HepG2 (cell line): Measurements from ENCODE around the gene SMAD7. TPM values are rescaled to one million over a fixed set of nuclear protein-coding genes. Genes with fewer than 3 reads are reported as not detected.

ENCODE experiments used
- ATAC-seq: fragments of 200-7000 bp; cut with Tn5 transposase; 3 replicates; pipeline ENCODE4 v1.9.1; 2020; ENCODE audit warnings: mild to moderate bottlenecking, moderate library complexity
- BruUV-seq: library from RNA; stranded (reverse); fragments of 400-500 nt; replicated peaks from 2 replicates; lab custom pipeline; 2021; lab: Mats Ljungman, UMichigan
- CTCF ChIA-PET: fragments of 300-600 bp; formaldehyde crosslinking; extraction: SDS; loops from one replicate; lab custom pipeline; 2021; ENCODE audit warnings: low total read pairs, inconsistent platforms, low intra/inter-chr PET ratio; lab: Yijun Ruan, JAX
- POLR2A ChIA-PET: fragments of 350-600 bp; sonication (Branson Sonifier 250); formaldehyde crosslinking; loops from one replicate; lab custom pipeline; 2020; ENCODE audit warnings: antibody characterized with exemption, inconsistent platforms; lab: Yijun Ruan, JAX
- DNase-seq: peaks from one replicate; pipeline ENCODE4 v3.0.0-alpha.2; 2015; ENCODE audit warnings: low spot score
- FAIRE-seq: peaks from 3 replicates; lab custom pipeline; 2011; peaks lifted over from hg19 to GRCh38; lab: Jason Lieb, UNC
- H2AFZ ChIP-seq: one replicate; pipeline ENCODE4 v1.6.1; 2011; ENCODE audit warnings: low read length, inconsistent platforms
- H3K27ac ChIP-seq: fragments of 300-600 bp; 3 replicates; pipeline ENCODE4 v1.8.0; 2011; ENCODE audit warnings: mixed run types, mild to moderate bottlenecking, mixed read lengths, low read length, inconsistent platforms; ENCODE audit not compliant: insufficient read depth; ENCODE audit errors: extremely low read length
- H3K27me3 ChIP-seq, 2 experiments: fragments of 200-600 bp in 1 of 2; 2 replicates in 1 of 2; 3 replicates in 1 of 2; pipeline versions ENCODE4 v1.6.0 to v1.8.0; 2011; ENCODE audit warnings: low read length in 2 of 2, mild to moderate bottlenecking in 2 of 2, moderate library complexity in 2 of 2, inconsistent platforms in 1 of 2; ENCODE audit not compliant: insufficient read depth in 2 of 2, control insufficient read depth in 1 of 2
- H3K36me3 ChIP-seq, 2 experiments: fragments of 200-600 bp in 1 of 2; replicated peaks in 1 of 2; 2 replicates in 1 of 2; 3 replicates in 1 of 2; pipeline versions ENCODE4 v1.5.1 to v1.8.0; 2011; ENCODE audit warnings: low read length in 2 of 2, inconsistent platforms in 1 of 2; ENCODE audit not compliant: insufficient read depth in 2 of 2, control insufficient read depth in 1 of 2
- H3K4me1 ChIP-seq: 2 replicates; pipeline ENCODE4 v1.5.1; 2012; ENCODE audit warnings: low read length, inconsistent platforms; ENCODE audit not compliant: insufficient read depth
- H3K4me2 ChIP-seq: 2 replicates; pipeline ENCODE4 v1.6.0; 2011; ENCODE audit warnings: low read depth, low read length, inconsistent platforms
- H3K4me3 ChIP-seq, 3 experiments: fragments of 200-600 bp in 1 of 3; sonication (generic), shearing (Covaris generic) in 1 of 3; replicated peaks in 1 of 3; 2 replicates each; pipeline ENCODE4 v1.5.1; 2011 to 2016; ENCODE audit warnings: low read length in 3 of 3, inconsistent platforms in 2 of 3, low read depth in 2 of 3, mild to moderate bottlenecking in 2 of 3, control low read depth in 1 of 3, mixed read lengths in 1 of 3; ENCODE audit not compliant: insufficient read depth in 1 of 3
- H3K79me2 ChIP-seq: one replicate; pipeline ENCODE4 v1.6.1; 2011; ENCODE audit warnings: low read length, inconsistent platforms; ENCODE audit not compliant: insufficient read depth
- H3K9ac ChIP-seq: 2 replicates; pipeline ENCODE4 v1.6.0; 2011; ENCODE audit warnings: mild to moderate bottlenecking, low read depth, low read length, inconsistent platforms; ENCODE audit not compliant: insufficient read depth
- H3K9me3 ChIP-seq: 2 replicates; pipeline ENCODE4 v1.5.1; 2012; ENCODE audit warnings: mild to moderate bottlenecking, low read length
- H4K20me1 ChIP-seq: 2 replicates; pipeline ENCODE4 v1.6.0; 2011; ENCODE audit warnings: inconsistent platforms, mild to moderate bottlenecking, low read length, moderate library complexity; ENCODE audit not compliant: insufficient read depth
- DBP ChIP-seq: sonication (generic); formaldehyde crosslinking; IDR thresholded peaks from 2 replicates; pipeline ENCODE4 v1.4.0; 2020; ENCODE audit warnings: missing genetic modification reagents; ENCODE audit errors: not compliant biosample characterization
- HNF4A ChIP-seq: sonication (generic); formaldehyde crosslinking; IDR thresholded peaks from 2 replicates; pipeline ENCODE4 v1.4.0; 2020; ENCODE audit warnings: missing genetic modification reagents
- IKZF5 ChIP-seq: IDR thresholded peaks from 2 replicates; pipeline ENCODE4 v1.6.1; 2018; ENCODE audit warnings: missing genetic modification reagents, mild to moderate bottlenecking, missing compliant biosample characterization
- KDM4B ChIP-seq: sonication (generic); formaldehyde crosslinking; IDR thresholded peaks from 2 replicates; pipeline ENCODE4 v1.4.0; 2020; ENCODE audit warnings: missing genetic modification reagents
- MAX ChIP-seq: IDR thresholded peaks from 2 replicates; pipeline ENCODE4 v1.6.1; 2012; ENCODE audit warnings: inconsistent platforms
- NFKBIZ ChIP-seq: IDR thresholded peaks from 2 replicates; pipeline ENCODE4 v1.6.1; 2018; ENCODE audit warnings: missing genetic modification reagents, missing compliant biosample characterization
- SAP130 ChIP-seq: IDR thresholded peaks from 2 replicates; pipeline ENCODE4 v1.6.1; 2016; ENCODE audit warnings: low read depth
- STAG1 ChIP-seq: sonication (generic); formaldehyde crosslinking; IDR thresholded peaks from 2 replicates; pipeline ENCODE4 v1.4.0; 2020; ENCODE audit warnings: missing genetic modification reagents
- TCF7L2 ChIP-seq: IDR thresholded peaks from 2 replicates; pipeline ENCODE4 v1.6.1; 2011; ENCODE audit warnings: mild to moderate bottlenecking, low read depth, low read length, moderate library complexity
- ZFY ChIP-seq: sonication (generic); formaldehyde crosslinking; IDR thresholded peaks from 2 replicates; pipeline ENCODE4 v1.4.0; 2020; ENCODE audit warnings: missing genetic modification reagents
- ZMYM3 ChIP-seq: sonication (generic); formaldehyde crosslinking; IDR thresholded peaks from 2 replicates; pipeline ENCODE4 v1.5.1; 2020; ENCODE audit warnings: mild to moderate bottlenecking, missing genetic modification reagents
- ZNF446 ChIP-seq: sonication (generic); formaldehyde crosslinking; IDR thresholded peaks from 2 replicates; pipeline ENCODE4 v1.5.0; 2020; ENCODE audit warnings: mild to moderate bottlenecking, missing genetic modification reagents
- ZNF589 ChIP-seq: sonication (generic); formaldehyde crosslinking; conservative IDR thresholded peaks from 2 replicates; pipeline ENCODE4 v1.8.0; 2022; ENCODE audit warnings: mild to moderate bottlenecking, moderate library complexity, missing genetic modification reagents
- ZNF660 ChIP-seq: sonication (generic); formaldehyde crosslinking; IDR thresholded peaks from 2 replicates; pipeline ENCODE4 v1.5.1; 2020; ENCODE audit warnings: mild to moderate bottlenecking, low read depth, missing genetic modification reagents, borderline replicate concordance
- WGBS: methylation state at CpG from one replicate; pipeline ENCODE4 v1.1.6; 2017; ENCODE audit warnings: low lambda C conversion rate; 5-methylcytosine and 5-hydroxymethylcytosine counted together
- in situ Hi-C: cut with HindIII; loops from 2 replicates; pipeline ENCODE4 v1.10.0; 2017; ENCODE audit warnings: low pct_unique_long_range_greater_than_20kb; ENCODE audit not compliant: extremely low pct_ligation_motif_present
- intact Hi-C: fragments of 100-400 bp; cut with micrococcal nuclease; formaldehyde crosslinking; loops from one replicate; pipeline ENCODE4 v1.10.0; 2022; ENCODE audit not compliant: unreplicated experiment
- polyA plus RNA-seq, 8 experiments: library from polyadenylated mRNA; depleted of rRNA in 3 of 8; stranded (reverse) in 7 of 8; unstranded in 1 of 8; fragments of >200 nt; fragmentation: Illumina TruSeq in 4 of 8; extraction: Trizol in 4 of 8; gene quantifications; 2 replicates each; pipeline versions ENCODE4 v1.2.1 to v1.2.3, GENCODE V29; 2011 to 2016; ENCODE audit warnings: low read depth in 4 of 8, missing spikeins in 1 of 8, mixed read lengths in 1 of 8; ENCODE audit not compliant: insufficient read depth in 1 of 8
- total RNA-seq, 5 experiments: library from RNA; depleted of rRNA; stranded (reverse); fragments of >200 nt; fragmentation: Illumina TruSeq; extraction: Trizol; gene quantifications; 2 replicates each; pipeline ENCODE4 v1.2.3, GENCODE V29; 2016; ENCODE audit warnings: low read depth in 1 of 5

SMAD7 gene
- total and polyA plus RNA-seq, 2 of the 13 experiments (the other 11 are each of a cell fraction or from before 2014, with no cell fraction given) = 17.4 to 24.7 TPM

GRCh38 chr18:48932462-48932818 lies 18.3 kb downstream of the SMAD7 start:
- H3K9me3 ChIP-seq = no peaks in the 10 kb centered on the region
- peaks cover 57% of the 10 kb centered on the region for H4K20me1 ChIP-seq
- intact Hi-C loops = no loop called here
- H3K4me1 ChIP-seq = peaks cover 97% of the 10 kb centered on the region
- BruUV-seq = no TSS peak
- WGBS = 50% methylated on average over 7 of the region's 7 CpGs
- peak overlapping the region; percentile 80 for H3K4me2 ChIP-seq
- H3K27ac ChIP-seq = peak overlapping the region; percentile 89
- FAIRE-seq (no peak), DNase-seq (no peak), ATAC-seq (no peak)
- H3K9ac ChIP-seq = no peak overlapping the region; the same call in 1 of the 2 replicates
- no peaks in the 10 kb centered on the region for H3K27me3 ChIP-seq
- no peak for TF ChIP-seq ZNF446 (CRISPR knock-in tag)
- TF ChIP-seq HNF4A (CRISPR knock-in tag) = no peak
- 0 out of 2 replicates have a peak, but pooled peaks have one; percentile 10 for TF ChIP-seq IKZF5 (CRISPR knock-in tag)
- H3K36me3 ChIP-seq = peaks cover 6 to 33% of the 10 kb centered on the region in 2 experiments
- H2AFZ ChIP-seq = no peak overlapping the region
- ChIA-PET POLR2A (interaction anchor here (1.2 to 5.2 kb wide), 3 partner anchors 15 to 30 kb away, joined by 3 to 79 read pairs (median 17); no protein-coding TSS in a partner anchor), CTCF (no interaction called here)
- 0 out of 6 replicates have a peak overlapping the region, but pooled peaks of 1 of the 3 experiments have one; percentile 2 for H3K4me3 ChIP-seq
- peaks cover 92% of the 10 kb centered on the region for H3K79me2 ChIP-seq
- in situ Hi-C loops = no loop called here

GRCh38 chr18:48931680-48932461 lies 18.9 kb downstream of the SMAD7 start:
- H3K4me3 ChIP-seq = peak overlapping the region in 1 of 3 experiments; percentile 2; a peak in 1 of 6 replicates
- no peak overlapping the region for H2AFZ ChIP-seq
- WGBS = 40% methylated on average over 8 of the region's 11 CpGs
- DNase-seq (no peak), ATAC-seq (peak; percentile 7; the same call in 2 of the 3 replicates), FAIRE-seq (peak; percentile 34)
- H3K9me3 ChIP-seq = no peaks in the 10 kb centered on the region
- H3K4me2 ChIP-seq = peak overlapping the region; percentile 80
- ChIA-PET CTCF (no interaction called here), POLR2A (interaction anchor here (2.7 to 5.2 kb wide), 3 partner anchors 10 to 30 kb away, joined by 14 to 79 read pairs (median 17); no protein-coding TSS in a partner anchor)
- peaks cover 4 to 30% of the 10 kb centered on the region in 2 experiments for H3K36me3 ChIP-seq
- no TSS peak for BruUV-seq
- intact Hi-C loops (no loop called here), in situ Hi-C loops (no loop called here)
- peaks cover 97% of the 10 kb centered on the region for H3K4me1 ChIP-seq
- H3K27ac ChIP-seq = peak overlapping the region; percentile 89
- H4K20me1 ChIP-seq = peaks cover 51% of the 10 kb centered on the region
- H3K79me2 ChIP-seq = peaks cover 92% of the 10 kb centered on the region
- H3K27me3 ChIP-seq = no peaks in the 10 kb centered on the region
- H3K9ac ChIP-seq = peak overlapping the region; percentile 66; the same call in 1 of the 2 replicates
- TF ChIP-seq ZNF589 (CRISPR knock-in tag) = no peak
- TF ChIP-seq NFKBIZ (CRISPR knock-in tag) = no peak
- TF ChIP-seq SAP130 = peak; percentile 41; the same call in 1 of the 2 replicates
- no peak for TF ChIP-seq ZNF660
- TF ChIP-seq KDM4B (CRISPR knock-in tag) = no peak
- no peak for TF ChIP-seq DBP (CRISPR knock-in tag)
- TF ChIP-seq ZMYM3 (CRISPR knock-in tag) = peak; percentile 59
- TF ChIP-seq ZFY (CRISPR knock-in tag) = peak; percentile 23; the same call in 1 of the 2 replicates
- TF ChIP-seq STAG1 (CRISPR knock-in tag) = no peak
- TF ChIP-seq MAX = peak; percentile 37; the same call in 1 of the 2 replicates
- TF ChIP-seq IKZF5 (CRISPR knock-in tag) = 0 out of 2 replicates have a peak, but pooled peaks have one; percentile 3
- TF ChIP-seq TCF7L2 = no peak
